IMR-90 (cell line): ENCODE results near the gene ZNF423. TPM values are rescaled to one million over a fixed set of nuclear protein-coding genes. Genes with fewer than 3 reads are reported as not detected.

ENCODE experiments used
- ATAC-seq: fragments of 200-7000 bp; cut with Tn5 transposase; 2 replicates; pipeline ENCODE4 v1.9.1; 2020; ENCODE audit warnings: low read depth, mild to moderate bottlenecking, moderate library complexity
- BruUV-seq: library from RNA; stranded (reverse); fragments of 400-500 nt; replicated peaks from 2 replicates; lab custom pipeline; 2021; lab: Mats Ljungman, UMichigan
- CTCF ChIA-PET: fragments of 300-600 bp; formaldehyde crosslinking; extraction: SDS; loops from one replicate; lab custom pipeline; 2021; ENCODE audit warnings: antibody characterized with exemption; lab: Yijun Ruan, JAX
- POLR2A ChIA-PET: fragments of 300-600 bp; sonication (Branson Sonifier 250); formaldehyde crosslinking; loops from one replicate; lab custom pipeline; 2022; ENCODE audit warnings: antibody characterized with exemption; ENCODE audit not compliant: unreplicated experiment; lab: Charles Lee
- DNase-seq: peaks from one replicate; pipeline ENCODE4 v3.0.0; 2013
- H2AFZ ChIP-seq: replicated peaks from 2 replicates; pipeline ENCODE3; 2013; ENCODE audit warnings: low read length, mild to moderate bottlenecking; ENCODE audit not compliant: poor library complexity
- H2AK5ac ChIP-seq: 2 replicates; pipeline ENCODE4 v1.6.1; 2013; ENCODE audit warnings: low read depth, low read length, inconsistent platforms
- H2AK9ac ChIP-seq: replicated peaks from 2 replicates; pipeline ENCODE3; 2013; ENCODE audit warnings: mild to moderate bottlenecking, low read depth, low read length, moderate library complexity; ENCODE audit not compliant: poor library complexity
- H2BK120ac ChIP-seq: 2 replicates; pipeline ENCODE4 v1.6.1; 2013; ENCODE audit warnings: low read depth, low read length, inconsistent platforms
- H2BK15ac ChIP-seq: 3 replicates; pipeline ENCODE4 v1.6.1; 2013; ENCODE audit warnings: low read depth, low read length, inconsistent platforms
- H2BK20ac ChIP-seq: 2 replicates; pipeline ENCODE4 v1.6.1; 2013; ENCODE audit warnings: low read depth, mild to moderate bottlenecking, inconsistent platforms, low read length, moderate library complexity
- H2BK5ac ChIP-seq: 2 replicates; pipeline ENCODE4 v1.6.1; 2013; ENCODE audit warnings: mild to moderate bottlenecking, low read depth, low read length, inconsistent platforms; ENCODE audit not compliant: poor library complexity, severe bottlenecking
- H3K14ac ChIP-seq: replicated peaks from 2 replicates; pipeline ENCODE4 v1.6.1; 2013; ENCODE audit warnings: low read depth, low read length, inconsistent platforms
- H3K18ac ChIP-seq: 2 replicates; pipeline ENCODE4 v1.6.1; 2013; ENCODE audit warnings: low read depth, low read length, control low read depth
- H3K23ac ChIP-seq: 2 replicates; pipeline ENCODE4 v1.6.1; 2013; ENCODE audit warnings: low read depth, low read length, inconsistent platforms
- H3K27ac ChIP-seq: 2 replicates; pipeline ENCODE4 v1.5.1; 2013; ENCODE audit warnings: mild to moderate bottlenecking, control low read depth, low read length; ENCODE audit not compliant: insufficient read depth
- H3K27me3 ChIP-seq: 2 replicates; pipeline ENCODE4 v1.6.1; 2013; ENCODE audit warnings: low read length; ENCODE audit not compliant: control insufficient read depth, insufficient read depth
- H3K36me3 ChIP-seq: 2 replicates; pipeline ENCODE4 v1.6.1; 2013; ENCODE audit warnings: low read length, mixed read lengths; ENCODE audit not compliant: control insufficient read depth, insufficient read depth
- H3K4ac ChIP-seq: 2 replicates; pipeline ENCODE4 v1.6.1; 2013; ENCODE audit warnings: low read depth, low read length, inconsistent platforms
- H3K4me1 ChIP-seq: 2 replicates; pipeline ENCODE4 v1.6.1; 2013; ENCODE audit warnings: low read length, mixed read lengths; ENCODE audit not compliant: control insufficient read depth, insufficient read depth
- H3K4me2 ChIP-seq: 2 replicates; pipeline ENCODE4 v1.6.1; 2013; ENCODE audit warnings: low read depth, mild to moderate bottlenecking, control low read depth, low read length, moderate library complexity
- H3K4me3 ChIP-seq: 2 replicates; pipeline ENCODE4 v1.5.1; 2013; ENCODE audit warnings: low read depth, mild to moderate bottlenecking, control low read depth, low read length, moderate library complexity; ENCODE audit not compliant: insufficient read depth
- H3K56ac ChIP-seq: 2 replicates; pipeline ENCODE4 v1.6.1; 2013; ENCODE audit warnings: low read length, inconsistent platforms; ENCODE audit not compliant: insufficient read depth; ENCODE audit errors: extremely low read depth
- H3K79me1 ChIP-seq, 2 experiments: 2 replicates each; pipeline ENCODE4 v1.6.1; 2013; ENCODE audit warnings: low read length in 2 of 2, inconsistent platforms in 1 of 2, low read depth in 1 of 2
- H3K9ac ChIP-seq: 2 replicates; pipeline ENCODE4 v1.6.1; 2013; ENCODE audit warnings: low read depth, low read length, control low read depth
- H3K9me1 ChIP-seq: 2 replicates; pipeline ENCODE4 v1.6.1; 2013; ENCODE audit warnings: low read length, inconsistent platforms; ENCODE audit not compliant: insufficient read depth
- H3K9me3 ChIP-seq: 2 replicates; pipeline ENCODE4 v1.6.1; 2013; ENCODE audit warnings: low read length; ENCODE audit not compliant: control insufficient read depth, insufficient read depth
- H4K20me1 ChIP-seq: 2 replicates; pipeline ENCODE4 v1.6.1; 2013; ENCODE audit warnings: low read length, inconsistent platforms; ENCODE audit not compliant: insufficient read depth
- H4K5ac ChIP-seq: 2 replicates; pipeline ENCODE4 v1.6.1; 2013; ENCODE audit warnings: mild to moderate bottlenecking, low read depth, low read length, control low read depth
- H4K8ac ChIP-seq, 2 experiments: 2 replicates each; pipeline ENCODE4 v1.6.1; 2013; ENCODE audit warnings: low read depth in 2 of 2, low read length in 2 of 2, control low read depth in 1 of 2, inconsistent platforms in 1 of 2
- H4K91ac ChIP-seq: 2 replicates; pipeline ENCODE4 v1.6.1; 2013; ENCODE audit warnings: low read depth, low read length, inconsistent platforms; ENCODE audit not compliant: insufficient read depth
- BHLHE40 ChIP-seq: fragments of 150-350 bp; IDR thresholded peaks from 2 replicates; pipeline ENCODE4 v1.6.1; 2016; ENCODE audit warnings: mild to moderate bottlenecking, low read depth, low read length
- MAFK ChIP-seq: IDR thresholded peaks from 2 replicates; pipeline ENCODE4 v1.6.1; 2012; ENCODE audit warnings: low read depth, low read length, improper control_type of control experiment
- RCOR1 ChIP-seq: IDR thresholded peaks from 2 replicates; pipeline ENCODE4 v1.6.1; 2012; ENCODE audit warnings: mild to moderate bottlenecking, low read length, improper control_type of control experiment; ENCODE audit not compliant: insufficient replicate concordance
- WGBS, 2 experiments: methylation state at CpG; one replicate each; pipeline versions ENCODE4 v1.1.5 to v1.1.7; 2013; ENCODE audit warnings: missing lambda C conversion rate in 2 of 2; ENCODE audit not compliant: insufficient read length in 1 of 2; ENCODE audit errors: extremely low coverage in 2 of 2; 5-methylcytosine and 5-hydroxymethylcytosine counted together
- dilution Hi-C: fragments of 300-500 bp; cut with HindIII; formaldehyde crosslinking; loops from one replicate; pipeline ENCODE4 v1.14.3; 2018; ENCODE audit warnings: low sequenced_read_pairs; ENCODE audit not compliant: unreplicated experiment
- in situ Hi-C: fragments of 300-500 bp; cut with MboI; formaldehyde crosslinking; loops from 3 replicates; pipeline ENCODE4 v1.14.3; 2019; ENCODE audit warnings: low sequenced_read_pairs, inconsistent platforms, mixed read lengths
- intact Hi-C: fragments of 100-400 bp; cut with micrococcal nuclease; formaldehyde crosslinking; loops from 2 replicates; pipeline ENCODE4 v1.10.0; 2022
- polyA plus RNA-seq, 3 experiments: library from polyadenylated mRNA; depleted of rRNA; stranded (reverse); fragments of >200 nt; gene quantifications; 2 replicates each; pipeline ENCODE4 v1.2.3, GENCODE V29; 2012; ENCODE audit warnings: low replicate concordance in 1 of 3
- total RNA-seq: library from RNA; depleted of rRNA; stranded (reverse); fragments of >200 nt; gene quantifications from 2 replicates; pipeline ENCODE4 v1.2.3, GENCODE V29; 2012

ZNF423 gene
- total and polyA plus RNA-seq, 2 of the 4 experiments (the other 2 are of a cell fraction), result under 0.01 to 0.10 TPM

GRCh38 chr16:49461517-49461951 is 394.4 kb downstream of the ZNF423 start:
- H3K14ac ChIP-seq, result no peak overlapping the region
- ChIA-PET CTCF (no interaction called here), POLR2A (no interaction called here)
- no peak overlapping the region for H3K27ac ChIP-seq
- H3K27me3 ChIP-seq, result peaks cover 6% of the 10 kb centered on the region; the same call in 1 of the 2 replicates
- no peaks in the 10 kb centered on the region for H3K79me1 ChIP-seq
- H2BK15ac ChIP-seq, result no peak overlapping the region
- no peak overlapping the region for H3K4me3 ChIP-seq
- H2AFZ ChIP-seq, result no peak overlapping the region
- no peak overlapping the region for H4K5ac ChIP-seq
- BruUV-seq, result no TSS peak
- TF ChIP-seq RCOR1 (no peak), MAFK (no peak), BHLHE40 (no peak)
- no peaks in the 10 kb centered on the region for H3K36me3 ChIP-seq
- no peak for DNase-seq
- 0% methylated on average over 1 of the region's 7 CpGs; no CpG with 5 or more reads in 1 of the 2 experiments for WGBS, 2 experiments
- no peaks in the 10 kb centered on the region for H3K9me3 ChIP-seq
- H3K56ac ChIP-seq, result no peak overlapping the region
- intact Hi-C loops (no loop called here), in situ Hi-C loops (no loop called here), dilution Hi-C loops (no loop called here)
- no peak overlapping the region for H2BK5ac ChIP-seq
- no peak overlapping the region for H4K91ac ChIP-seq
- no peak overlapping the region for H3K18ac ChIP-seq
- no peak overlapping the region for H2BK20ac ChIP-seq
- H2BK120ac ChIP-seq, result no peak overlapping the region
- H2AK9ac ChIP-seq, result no peak overlapping the region
- ATAC-seq, result no peak
- H3K4me2 ChIP-seq, result no peak overlapping the region
- H3K9ac ChIP-seq, result no peak overlapping the region
- no peak overlapping the region for H4K8ac ChIP-seq
- no peaks in the 10 kb centered on the region for H3K4me1 ChIP-seq
- no peaks in the 10 kb centered on the region for H4K20me1 ChIP-seq
- no peak overlapping the region for H3K23ac ChIP-seq
- H3K9me1 ChIP-seq, result no peaks in the 10 kb centered on the region
- no peak overlapping the region for H3K4ac ChIP-seq
- no peak overlapping the region for H2AK5ac ChIP-seq
